Transverse colon (tissue), 3 donors: ENCODE data around the gene MCCC1.

ENCODE experiments used
- POLR2A ChIP-seq: fragments of 450-650 bp; IDR thresholded peaks from one replicate; pipeline ENCODE4 v1.6.1; 2016; ENCODE audit warnings: antibody characterized with exemption, mild to moderate bottlenecking, moderate library complexity
- POLR2AphosphoS5 ChIP-seq, 3 donors: sonication (generic); formaldehyde crosslinking; IDR thresholded peaks; one replicate each; pipeline ENCODE4 v1.6.1; 2016; ENCODE audit warnings: antibody characterized with exemption in 3 of 3

GRCh38 chr3:182973047-182973446, 126.2 kb downstream of the MCCC1 start:
- TF ChIP-seq POLR2A: no peak
- no peak for TF ChIP-seq POLR2AphosphoS5 (IDR thresholded peaks at IDR 0.05)
